K562 (cell line): ENCODE results near the gene GFOD2. TPM values are rescaled to one million over a fixed set of nuclear protein-coding genes. Genes with fewer than 3 reads are reported as not detected.

Experiments used
- ATAC-seq: fragments of 200-7000 bp; cut with Tn5 transposase; 3 replicates; pipeline ENCODE4 v1.9.1; 2020; ENCODE audit warnings: moderate library complexity
- BruUV-seq: library from RNA; stranded (reverse); fragments of 400-500 nt; replicated peaks from 2 replicates; lab custom pipeline; 2021; lab: Mats Ljungman, UMichigan
- CTCF ChIA-PET: fragments of 300-600 bp; formaldehyde crosslinking; extraction: SDS; loops from one replicate; lab custom pipeline; 2021; ENCODE audit warnings: low intra/inter-chr PET ratio; lab: Yijun Ruan, JAX
- POLR2A ChIA-PET: fragments of 300-600, 350-650 bp; sonication (Branson Sonifier 250); formaldehyde crosslinking; extraction: SDS; loops from one replicate; lab custom pipeline; 2021; ENCODE audit warnings: antibody characterized with exemption, inconsistent platforms; lab: Yijun Ruan, JAX
- DNase-seq, 4 experiments: peaks; one replicate each; pipeline versions ENCODE4 v3.0.0 to v3.0.0-alpha.2; 2011 to 2018; ENCODE audit warnings: low spot score in 3 of 4, mixed read lengths in 3 of 4; ENCODE audit errors: extremely low read depth in 1 of 4
- FAIRE-seq: peaks from 2 replicates; lab custom pipeline; 2011; peaks lifted over from hg19 to GRCh38; lab: Jason Lieb, UNC
- H2AFZ ChIP-seq: 2 replicates; pipeline ENCODE4 v1.6.0; 2011; ENCODE audit warnings: low read depth, low read length, control low read depth, inconsistent platforms
- H3K27ac ChIP-seq: fragments of 200-600 bp; 3 replicates; pipeline ENCODE4 v1.8.0; 2011; ENCODE audit warnings: low read depth, mild to moderate bottlenecking, control low read depth, inconsistent platforms, low read length, moderate library complexity, mixed read lengths; ENCODE audit errors: extremely low read depth
- H3K27me3 ChIP-seq, 2 experiments: fragments of 300-600 bp in 1 of 2; 2 replicates in 1 of 2; 3 replicates in 1 of 2; pipeline versions ENCODE4 v1.6.0 to v1.8.0; 2011; ENCODE audit warnings: inconsistent platforms in 2 of 2, low read length in 2 of 2, mild to moderate bottlenecking in 1 of 2, mixed read lengths in 1 of 2, moderate library complexity in 1 of 2; ENCODE audit not compliant: control insufficient read depth in 2 of 2, insufficient read depth in 2 of 2
- H3K36me3 ChIP-seq: fragments of 300-600 bp; 3 replicates; pipeline ENCODE4 v1.8.0; 2011; ENCODE audit warnings: mild to moderate bottlenecking, low read length, inconsistent platforms; ENCODE audit not compliant: control insufficient read depth, insufficient read depth
- H3K4me1 ChIP-seq, 2 experiments: fragments of 200-600 bp in 1 of 2; replicated peaks in 1 of 2; 2 replicates in 1 of 2; 3 replicates in 1 of 2; pipeline versions ENCODE4 v1.5.1 to v1.8.0; 2011; ENCODE audit warnings: inconsistent platforms in 2 of 2, low read length in 2 of 2, mild to moderate bottlenecking in 1 of 2, mixed read lengths in 1 of 2, moderate library complexity in 1 of 2; ENCODE audit not compliant: control insufficient read depth in 2 of 2, insufficient read depth in 2 of 2
- H3K4me2 ChIP-seq: 2 replicates; pipeline ENCODE4 v1.6.1; 2011; ENCODE audit warnings: low read length, control low read depth, inconsistent platforms, mixed read lengths; ENCODE audit not compliant: insufficient read depth
- H3K4me3 ChIP-seq: fragments of 200-600 bp; sonication (generic), shearing (Covaris generic); 2 replicates; pipeline ENCODE4 v1.5.1; 2016; ENCODE audit warnings: control low read depth, inconsistent platforms
- H3K79me2 ChIP-seq: fragments of 200-600 bp; 3 replicates; pipeline ENCODE4 v1.8.0; 2011; ENCODE audit warnings: low read length, inconsistent platforms; ENCODE audit not compliant: control insufficient read depth, insufficient read depth
- H3K9ac ChIP-seq, 2 experiments: 2 replicates each; pipeline versions ENCODE4 v1.6.0 to v1.6.1; 2011; ENCODE audit warnings: low read depth in 2 of 2, low read length in 2 of 2, control low read depth in 1 of 2, inconsistent platforms in 1 of 2, mild to moderate bottlenecking in 1 of 2, mixed read lengths in 1 of 2; ENCODE audit not compliant: insufficient read depth in 1 of 2
- H3K9me1 ChIP-seq: one replicate; pipeline ENCODE4 v1.6.0; 2011; ENCODE audit warnings: inconsistent platforms, mild to moderate bottlenecking, low read length, moderate library complexity; ENCODE audit not compliant: control insufficient read depth, insufficient read depth
- H3K9me3 ChIP-seq: replicated peaks from 2 replicates; pipeline ENCODE4 v1.5.1; 2011; ENCODE audit warnings: low read depth, low read length, inconsistent platforms; ENCODE audit not compliant: control insufficient read depth, insufficient read depth
- H4K20me1 ChIP-seq: replicated peaks from 2 replicates; pipeline ENCODE4 v1.6.1; 2011; ENCODE audit warnings: low read length, inconsistent platforms, mixed read lengths; ENCODE audit not compliant: control insufficient read depth, insufficient read depth
- ARID3B ChIP-seq: fragments of 250-450 bp; sonication (Bioruptor Pico); IDR thresholded peaks from 2 replicates; pipeline ENCODE4 v1.4.0; 2020; ENCODE audit warnings: borderline replicate concordance
- ETV1 ChIP-seq: fragments of 450-650 bp; conservative IDR thresholded peaks from 2 replicates; pipeline ENCODE4 v1.6.1; 2016; ENCODE audit warnings: missing genetic modification characterization, control low read depth, low read depth, missing compliant biosample characterization
- GABPA ChIP-seq: fragments of 200-800 bp; sonication (Bioruptor generic); conservative IDR thresholded peaks from 2 replicates; pipeline ENCODE4 v1.6.1; 2016; ENCODE audit warnings: low read depth, missing genetic modification characterization, missing compliant biosample characterization
- GTF2A2 ChIP-seq: IDR thresholded peaks from 2 replicates; pipeline ENCODE4 v1.6.1; 2016; ENCODE audit warnings: mild to moderate bottlenecking, missing genetic modification characterization, missing compliant biosample characterization
- RBFOX2 ChIP-seq: fragments of 200-400 bp; formaldehyde crosslinking; IDR thresholded peaks from 2 replicates; pipeline ENCODE4 v1.6.1; 2017; ENCODE audit warnings: low read depth, mild to moderate bottlenecking, low read length, moderate library complexity
- ZNF121 ChIP-seq: sonication (generic); formaldehyde crosslinking; conservative IDR thresholded peaks from 2 replicates; pipeline ENCODE4 v1.8.0; 2022; ENCODE audit warnings: missing genetic modification reagents
- ZNF197 ChIP-seq: fragments of 200-800 bp; sonication (Bioruptor generic); IDR thresholded peaks from 2 replicates; pipeline ENCODE4 v1.6.1; 2016; ENCODE audit warnings: low read depth, missing genetic modification characterization, missing compliant biosample characterization
- ZNF766 ChIP-seq: fragments of 200-800 bp; sonication (Bioruptor generic); conservative IDR thresholded peaks from 2 replicates; pipeline ENCODE4 v1.6.1; 2016; ENCODE audit warnings: missing genetic modification characterization, missing compliant biosample characterization
- ZNF79 ChIP-seq: fragments of 250-450 bp; sonication (Bioruptor Pico); IDR thresholded peaks from 2 replicates; pipeline ENCODE4 v1.4.0; 2020; ENCODE audit warnings: low read depth, mild to moderate bottlenecking, moderate library complexity
- WGBS: fragments of 100-300 bp; shearing (Covaris generic); methylation state at CpG from one replicate; pipeline ENCODE4 v1.1.6; 2016; ENCODE audit warnings: low coverage, mixed read lengths; ENCODE audit not compliant: insufficient coverage; ENCODE audit errors: missing lambda C conversion rate; 5-methylcytosine and 5-hydroxymethylcytosine counted together
- in situ Hi-C: fragments of 300-500 bp; cut with MboI; formaldehyde crosslinking; loops from 4 replicates; pipeline ENCODE4 v1.15.0; 2018; ENCODE audit warnings: inconsistent platforms, mixed read lengths
- intact Hi-C: fragments of 100-400 bp; cut with micrococcal nuclease; formaldehyde crosslinking; loops from 2 replicates; pipeline ENCODE4 v1.14.2; 2022
- polyA plus RNA-seq, 8 experiments: library from polyadenylated mRNA; depleted of rRNA in 4 of 8; stranded (reverse) in 5 of 8; unstranded in 3 of 8; fragments of >200 nt; fragmentation: Nextera tagmentation in 2 of 8; fragmentation: Illumina TruSeq in 1 of 8; extraction: Ambion mirVana in 2 of 8; extraction: Trizol in 1 of 8; gene quantifications; 2 replicates each; pipeline versions ENCODE4 v1.2.1 to v1.2.3, GENCODE V29; 2011 to 2014; ENCODE audit warnings: inconsistent platforms in 1 of 8, missing spikeins in 1 of 8
- total RNA-seq, 7 experiments: library from RNA; depleted of rRNA in 6 of 7; stranded (reverse); fragments of >200 nt in 6 of 7; fragmentation: Illumina TruSeq in 2 of 7; extraction: Trizol in 2 of 7; gene quantifications; 2 replicates each; pipeline versions ENCODE4 v1.2.1 to v1.2.3, GENCODE V29; 2011 to 2021; ENCODE audit warnings: low replicate concordance in 1 of 7

Gene GFOD2
- total and polyA plus RNA-seq, 9 of the 15 experiments (the other 6 are each of a cell fraction or from before 2014, with no cell fraction given), result 1.9 to 15.8 (median 11.1) TPM

- Histone ChIP-seq H3K4me3 (no peak overlapping the region), H3K27me3 (no peaks in the 10 kb centered on the region), H3K36me3 (peaks cover 3% of the 10 kb centered on the region; the same call in 1 of the 3 replicates), H3K79me2 (no peaks in the 10 kb centered on the region), H3K27ac (no peak overlapping the region), H3K9ac (peak overlapping the region in 1 of 2 experiments; percentile 29; a peak in 1 of 4 replicates), H3K9me3 (no peaks in the 10 kb centered on the region), H3K9me1 (peaks cover 1% of the 10 kb centered on the region), H3K4me1 (peaks cover 0 to 5% of the 10 kb centered on the region in 2 experiments; a peak in 3 of 5 replicates), H4K20me1 (0 out of 2 replicates have a peak, but pooled peaks cover 1% of the 10 kb centered on the region), H2AFZ (no peak overlapping the region), H3K4me2 (no peak overlapping the region)
- intact Hi-C loops (no loop called here), in situ Hi-C loops (loop anchor here (10.0 kb wide), 1 partner anchor 369 kb away; no protein-coding TSS in a partner anchor)
- no peak for DNase-seq
- FAIRE-seq, result no peak
- CTCF ChIA-PET, result no interaction called here
- peak; percentile 79 for TF ChIP-seq ZNF121 (CRISPR knock-in tag)
- TF ChIP-seq RBFOX2, result no peak
- TF ChIP-seq ZNF79 (CRISPR knock-in tag), result no peak
- no peak for TF ChIP-seq ZNF197 (CRISPR knock-in tag)
- no peak for ATAC-seq
- POLR2A ChIA-PET, result interaction anchor here (0.7 kb wide), 2 partner anchors 53 to 260 kb away, joined by 3 to 4 read pairs; no protein-coding TSS in a partner anchor
- WGBS, result 80% methylated on average over 6 of the region's 7 CpGs
- no TSS peak for BruUV-seq
Measured at GRCh38 chr16:67675999-67676398, 43.1 kb downstream of the GFOD2 start.

- 89% methylated on average over 17 of the region's 17 CpGs for WGBS
- Histone ChIP-seq H3K9me3 (no peaks in the 10 kb centered on the region), H3K4me2 (no peak overlapping the region), H3K9ac (peak overlapping the region in 1 of 2 experiments; percentile 29; a peak in 1 of 4 replicates), H3K36me3 (peaks cover 3% of the 10 kb centered on the region; the same call in 1 of the 3 replicates), H3K27ac (no peak overlapping the region), H3K4me3 (no peak overlapping the region), H4K20me1 (no peaks in the 10 kb centered on the region), H3K4me1 (peaks cover 0 to 5% of the 10 kb centered on the region in 2 experiments; a peak in 3 of 5 replicates), H3K79me2 (no peaks in the 10 kb centered on the region), H3K9me1 (no peaks in the 10 kb centered on the region), H2AFZ (no peak overlapping the region), H3K27me3 (no peaks in the 10 kb centered on the region)
- CTCF ChIA-PET, result no interaction called here
- ATAC-seq (no peak), FAIRE-seq (no peak), DNase-seq (no peak)
- in situ Hi-C loops, result loop anchor here (10.0 kb wide), 1 partner anchor 369 kb away; no protein-coding TSS in a partner anchor
- no TSS peak for BruUV-seq
- intact Hi-C loops, result no loop called here
- POLR2A ChIA-PET, result interaction anchor here (0.7 kb wide), 1 partner anchor 260 kb away, joined by 4 read pairs; no protein-coding TSS in a partner anchor
- TF ChIP-seq GABPA (tag) (no peak), ETV1 (tag) (no peak), ZNF766 (CRISPR knock-in tag) (no peak), GTF2A2 (no peak), ARID3B (CRISPR knock-in tag) (no peak)
Measured at GRCh38 chr16:67675579-67675935, 43.6 kb downstream of the GFOD2 start.
